ENCODE data around the gene TYMP.

The TYMP gene

GRCh38 chr22:50481045-50481439 is 48.8 kb downstream of the TYMP start:
- H3K27me3 ChIP-seq (replicated peaks): peaks cover 11% of the 10 kb centered on the region
- in situ Hi-C loops (cut with HindIII; ENCODE audit: low pct_ligation_motif_present, low sequenced_read_pairs): no loop called here
- no peak overlapping the region for H3K27ac ChIP-seq
- TF ChIP-seq CTCF (IDR thresholded peaks at IDR 0.05; ENCODE audit: low read depth, low read length, missing control alignments): no peak
- H3K4me3 ChIP-seq (ENCODE audit: low read depth, low read length): no peak overlapping the region
- no peak for DNase-seq
- H3K36me3 ChIP-seq (replicated peaks): no peaks in the 10 kb centered on the region

GRCh38 chr22:50479721-50480120 is 50.1 kb downstream of the TYMP start:
- TF ChIP-seq CTCF (IDR thresholded peaks at IDR 0.05; ENCODE audit: low read depth, low read length, missing control alignments): no peak
- Histone ChIP-seq H3K4me3 (ENCODE audit: low read depth, low read length) (no peak overlapping the region), H3K27ac (no peak overlapping the region), H3K27me3 (replicated peaks) (peaks cover 11% of the 10 kb centered on the region), H3K36me3 (replicated peaks) (no peaks in the 10 kb centered on the region)
- DNase-seq: no peak
- in situ Hi-C loops (cut with HindIII; ENCODE audit: low pct_ligation_motif_present, low sequenced_read_pairs): no loop called here

GRCh38 chr22:50477923-50478322 is 51.9 kb downstream of the TYMP start:
- Histone ChIP-seq H3K27me3 (replicated peaks) (peaks cover 11% of the 10 kb centered on the region), H3K27ac (no peak overlapping the region), H3K4me3 (ENCODE audit: low read depth, low read length) (no peak overlapping the region), H3K36me3 (replicated peaks) (no peaks in the 10 kb centered on the region)
- TF ChIP-seq CTCF (IDR thresholded peaks at IDR 0.05; ENCODE audit: low read depth, low read length, missing control alignments): no peak
- DNase-seq: no peak
- in situ Hi-C loops (cut with HindIII; ENCODE audit: low pct_ligation_motif_present, low sequenced_read_pairs): no loop called here

- in situ Hi-C loops (cut with HindIII; ENCODE audit: low pct_ligation_motif_present, low sequenced_read_pairs): no loop called here
- peaks cover 11% of the 10 kb centered on the region for H3K27me3 ChIP-seq (replicated peaks)
- no peak for TF ChIP-seq CTCF (IDR thresholded peaks at IDR 0.05; ENCODE audit: low read depth, low read length, missing control alignments)
- H3K27ac ChIP-seq: no peak overlapping the region
- H3K36me3 ChIP-seq (replicated peaks): no peaks in the 10 kb centered on the region
- DNase-seq: no peak
- no peak overlapping the region for H3K4me3 ChIP-seq (ENCODE audit: low read depth, low read length)
These were observed 52.9 kb downstream of the TYMP start for GRCh38 chr22:50476868-50477267.
